H9 (cell line): ENCODE data around the gene DDIT4. TPM values are rescaled to one million over a fixed set of nuclear protein-coding genes. Genes with fewer than 3 reads are reported as not detected.

ENCODE experiments used
- DNase-seq: peaks from one replicate; pipeline ENCODE4 v3.0.0-alpha.2; 2017
- H2AFZ ChIP-seq: one replicate; pipeline ENCODE4 v1.6.1; 2013; ENCODE audit warnings: mild to moderate bottlenecking, low read length, control low read depth, moderate library complexity
- H2AK5ac ChIP-seq: 2 replicates; pipeline ENCODE4 v1.6.1; 2013; ENCODE audit warnings: low read length, control low read depth, mixed read lengths; ENCODE audit not compliant: insufficient read length
- H2BK120ac ChIP-seq: one replicate; pipeline ENCODE4 v1.6.1; 2013; ENCODE audit warnings: low read depth, mild to moderate bottlenecking, low read length, control low read depth, inconsistent platforms; ENCODE audit not compliant: poor library complexity, severe bottlenecking
- H2BK12ac ChIP-seq: 2 replicates; pipeline ENCODE4 v1.6.1; 2013; ENCODE audit warnings: low read length, control low read depth, mixed read lengths, low read depth; ENCODE audit not compliant: insufficient read length
- H2BK15ac ChIP-seq: 2 replicates; pipeline ENCODE4 v1.6.1; 2013; ENCODE audit warnings: low read depth, low read length, control low read depth
- H2BK20ac ChIP-seq: one replicate; pipeline ENCODE4 v1.6.1; 2013; ENCODE audit warnings: low read depth, mild to moderate bottlenecking, low read length, control low read depth, inconsistent platforms; ENCODE audit not compliant: poor library complexity, severe bottlenecking
- H2BK5ac ChIP-seq: 2 replicates; pipeline ENCODE4 v1.6.1; 2013; ENCODE audit warnings: low read length, control low read depth, mixed read lengths; ENCODE audit not compliant: insufficient read length
- H3K14ac ChIP-seq: 2 replicates; pipeline ENCODE4 v1.6.1; 2013; ENCODE audit warnings: low read length, control low read depth; ENCODE audit not compliant: insufficient read depth
- H3K18ac ChIP-seq: 2 replicates; pipeline ENCODE4 v1.6.1; 2013; ENCODE audit warnings: low read depth, mild to moderate bottlenecking, mixed read lengths, low read length, control low read depth; ENCODE audit not compliant: insufficient read length
- H3K23ac ChIP-seq: 2 replicates; pipeline ENCODE4 v1.6.1; 2013; ENCODE audit warnings: low read length, control low read depth, mixed read lengths, low read depth; ENCODE audit not compliant: insufficient read length
- H3K23me2 ChIP-seq: 2 replicates; pipeline ENCODE4 v1.6.1; 2013; ENCODE audit warnings: low read depth, mild to moderate bottlenecking, mixed read lengths, low read length, control low read depth; ENCODE audit not compliant: insufficient read length, poor library complexity, severe bottlenecking
- H3K27ac ChIP-seq: 2 replicates; pipeline ENCODE4 v1.5.1; 2013; ENCODE audit warnings: low read length, control low read depth, mixed read lengths, low read depth; ENCODE audit not compliant: insufficient read length
- H3K27me3 ChIP-seq: 2 replicates; pipeline ENCODE4 v1.6.1; 2013; ENCODE audit warnings: low read length, control low read depth, inconsistent platforms; ENCODE audit not compliant: insufficient read depth
- H3K4ac ChIP-seq: 2 replicates; pipeline ENCODE4 v1.6.1; 2013; ENCODE audit warnings: low read depth, mild to moderate bottlenecking, control low read depth, inconsistent platforms, low read length, moderate library complexity
- H3K4me1 ChIP-seq: 2 replicates; pipeline ENCODE4 v1.6.1; 2013; ENCODE audit warnings: low read length, control low read depth, inconsistent platforms; ENCODE audit not compliant: insufficient read depth
- H3K4me2 ChIP-seq: 2 replicates; pipeline ENCODE4 v1.6.1; 2013; ENCODE audit warnings: low read length, control low read depth, mixed read lengths; ENCODE audit not compliant: insufficient read length, insufficient read depth
- H3K56ac ChIP-seq: 2 replicates; pipeline ENCODE4 v1.6.1; 2013; ENCODE audit warnings: low read depth, mild to moderate bottlenecking, mixed read lengths, low read length, control low read depth; ENCODE audit not compliant: insufficient read length
- H3K79me1 ChIP-seq: 2 replicates; pipeline ENCODE4 v1.6.1; 2013; ENCODE audit warnings: low read depth, mild to moderate bottlenecking, moderate library complexity, low read length, control low read depth, inconsistent platforms; ENCODE audit not compliant: insufficient read depth, poor library complexity, severe bottlenecking
- H3K79me2 ChIP-seq: 2 replicates; pipeline ENCODE4 v1.6.1; 2013; ENCODE audit warnings: low read length, control low read depth, inconsistent platforms; ENCODE audit not compliant: insufficient read depth
- H3K9ac ChIP-seq: 2 replicates; pipeline ENCODE4 v1.6.1; 2013; ENCODE audit warnings: low read length, control low read depth, mixed read lengths; ENCODE audit not compliant: insufficient read length; ENCODE audit errors: extremely low read depth
- H3K9me3 ChIP-seq: one replicate; pipeline ENCODE4 v1.6.1; 2013; ENCODE audit warnings: low read depth, low read length, inconsistent platforms; ENCODE audit not compliant: control insufficient read depth
- H3T11ph ChIP-seq: one replicate; pipeline ENCODE4 v1.6.1; 2013; ENCODE audit warnings: mild to moderate bottlenecking, low read length, control low read depth, inconsistent platforms
- H4K20me1 ChIP-seq: one replicate; pipeline ENCODE4 v1.6.1; 2013; ENCODE audit not compliant: control insufficient read depth, insufficient read length, insufficient read depth
- H4K5ac ChIP-seq: 2 replicates; pipeline ENCODE4 v1.6.1; 2013; ENCODE audit warnings: low read depth, mild to moderate bottlenecking, mixed read lengths, low read length, control low read depth; ENCODE audit not compliant: insufficient read length
- H4K8ac ChIP-seq: replicated peaks from 2 replicates; pipeline ENCODE4 v1.6.1; 2013; ENCODE audit warnings: low read length, control low read depth, mixed read lengths, low read depth; ENCODE audit not compliant: insufficient read length
- H4K91ac ChIP-seq: 2 replicates; pipeline ENCODE4 v1.6.1; 2013; ENCODE audit warnings: low read depth, mild to moderate bottlenecking, moderate library complexity, mixed read lengths, low read length, control low read depth; ENCODE audit not compliant: insufficient read length
- H3K27ac Mint-ChIP-seq, 3 experiments: 2 replicates in 2 of 3; 3 replicates in 1 of 3; pipeline ENCODE4 v1.8.0; 2020 to 2021; ENCODE audit warnings: mixed read lengths in 3 of 3, mild to moderate bottlenecking in 1 of 3, moderate library complexity in 1 of 3
- H3K27me3 Mint-ChIP-seq: 2 replicates; pipeline ENCODE4 v1.8.0; 2021; ENCODE audit warnings: low read depth, mild to moderate bottlenecking, moderate library complexity, mixed read lengths
- H3K36me3 Mint-ChIP-seq, 3 experiments: 2 replicates in 2 of 3; 3 replicates in 1 of 3; pipeline ENCODE4 v1.8.0; 2020 to 2021; ENCODE audit warnings: low read depth in 3 of 3, mixed read lengths in 3 of 3; ENCODE audit not compliant: insufficient read depth in 1 of 3
- H3K4me1 Mint-ChIP-seq, 2 experiments: 2 replicates each; pipeline ENCODE4 v1.8.0; 2020; ENCODE audit warnings: mixed read lengths in 2 of 2
- H3K4me3 Mint-ChIP-seq, 2 experiments: 2 replicates in 1 of 2; 3 replicates in 1 of 2; pipeline ENCODE4 v1.8.0; 2020 to 2021; ENCODE audit warnings: mild to moderate bottlenecking in 2 of 2, mixed read lengths in 2 of 2, moderate library complexity in 1 of 2
- H3K9me3 Mint-ChIP-seq, 2 experiments: 2 replicates in 1 of 2; 3 replicates in 1 of 2; pipeline ENCODE4 v1.8.0; 2020; ENCODE audit warnings: mild to moderate bottlenecking in 2 of 2, mixed read lengths in 2 of 2, moderate library complexity in 1 of 2
- CTCF ChIP-seq: fragments of 200-600 bp; sonication (generic); conservative IDR thresholded peaks from 3 replicates; pipeline ENCODE4 v1.8.0; 2021; ENCODE audit warnings: antibody characterized with exemption, mild to moderate bottlenecking
- whole genome bisulfite sequencing: extraction: QIAGEN DNeasy Blood & Tissue Kit; methylation state at CpG from one replicate; pipeline ENCODE4 v1.1.7; 2013; ENCODE audit warnings: missing lambda C conversion rate, low lambda C conversion rate, mixed read lengths; ENCODE audit not compliant: insufficient read length; ENCODE audit errors: extremely low coverage; 5-methylcytosine and 5-hydroxymethylcytosine counted together
- total RNA-seq: library from RNA; stranded (reverse); gene quantifications from 2 replicates; pipeline ENCODE4 v1.2.1, GENCODE V29; 2021

The DDIT4 gene
- total RNA-seq, 1 experiment from 2014 or later, result 84.0 TPM

- H2BK20ac ChIP-seq, result no peak overlapping the region
- no CpG with 5 or more reads among the region's 4 CpGs for WGBS
- no peak overlapping the region for H3T11ph ChIP-seq
- Mint-ChIP-seq H3K27me3 (no peaks in the 10 kb centered on the region), H3K4me3 (no peak overlapping the region), H3K27ac (peak overlapping the region in 2 of 3 experiments; percentile 84; a peak in 4 of 7 replicates), H3K36me3 (no peaks in the 10 kb centered on the region), H3K4me1 (peaks cover 48 to 57% of the 10 kb centered on the region in 2 experiments), H3K9me3 (no peaks in the 10 kb centered on the region; a peak in 1 of 5 replicates)
- H3K14ac ChIP-seq, result no peak overlapping the region
- H2BK12ac ChIP-seq, result no peak overlapping the region
- H2BK120ac ChIP-seq, result no peak overlapping the region
- H2BK5ac ChIP-seq, result no peak overlapping the region
- peaks cover 11% of the 10 kb centered on the region for H3K4me1 ChIP-seq
- DNase-seq, result no peak
- no peak overlapping the region for H4K91ac ChIP-seq
- H3K4ac ChIP-seq, result no peak overlapping the region
- peaks cover 4% of the 10 kb centered on the region for H3K23me2 ChIP-seq
- no peaks in the 10 kb centered on the region for H3K79me1 ChIP-seq
- no peak overlapping the region for H4K5ac ChIP-seq
- no peak overlapping the region for H3K4me2 ChIP-seq
- TF ChIP-seq CTCF, result peak; percentile 41; the same call in 2 of the 3 replicates
- no peak overlapping the region for H4K8ac ChIP-seq
- H2BK15ac ChIP-seq, result no peak overlapping the region
- H3K27me3 ChIP-seq, result no peaks in the 10 kb centered on the region
- H4K20me1 ChIP-seq, result no peaks in the 10 kb centered on the region
- H3K9me3 ChIP-seq, result no peaks in the 10 kb centered on the region
- no peak overlapping the region for H3K9ac ChIP-seq
- no peak overlapping the region for H3K56ac ChIP-seq
- no peak overlapping the region for H3K23ac ChIP-seq
- no peak overlapping the region for H3K27ac ChIP-seq
- H2AK5ac ChIP-seq, result no peak overlapping the region
- no peak overlapping the region for H3K18ac ChIP-seq
- H3K79me2 ChIP-seq, result no peaks in the 10 kb centered on the region
- H2AFZ ChIP-seq, result no peak overlapping the region
Measured at GRCh38 chr10:72258617-72259016, 15.1 kb upstream of the DDIT4 start.
